Ectodermal cell (in vitro differentiated cells): ENCODE results near the gene OR14I1.

ENCODE experiments used
- H3K27ac ChIP-seq: 2 replicates; pipeline ENCODE4 v1.7.0; 2013; ENCODE audit warnings: mild to moderate bottlenecking, low read depth, low read length; ENCODE audit not compliant: insufficient read depth, poor library complexity, severe bottlenecking
- H3K27me3 ChIP-seq: 2 replicates; pipeline ENCODE4 v1.7.0; 2013; ENCODE audit warnings: mild to moderate bottlenecking, low read length; ENCODE audit not compliant: insufficient read depth, control insufficient read depth, poor library complexity, severe bottlenecking
- H3K36me3 ChIP-seq: one replicate; pipeline ENCODE4 v1.7.0; 2013; ENCODE audit warnings: low read length; ENCODE audit not compliant: control insufficient read depth, insufficient read depth
- H3K4me1 ChIP-seq: one replicate; pipeline ENCODE4 v1.7.0; 2013; ENCODE audit warnings: low read length; ENCODE audit not compliant: control insufficient read depth, insufficient read depth
- H3K4me3 ChIP-seq: 2 replicates; pipeline ENCODE4 v1.7.0; 2013; ENCODE audit warnings: low read depth, low read length, control low read depth; ENCODE audit not compliant: insufficient read depth
- H3K9me3 ChIP-seq: 2 replicates; pipeline ENCODE4 v1.7.0; 2013; ENCODE audit warnings: mild to moderate bottlenecking, low read length, moderate library complexity; ENCODE audit not compliant: control insufficient read depth
- WGBS, 2 experiments: methylation state at CpG; one replicate each; pipeline ENCODE4 v1.1.7; 2013; ENCODE audit warnings: missing lambda C conversion rate in 2 of 2; 5-methylcytosine and 5-hydroxymethylcytosine counted together

OR14I1 gene

GRCh38 chr1:248730507-248731335 lies 28.2 kb upstream of the OR14I1 start:
- no peak overlapping the region for H3K27ac ChIP-seq
- no peaks in the 10 kb centered on the region for H3K36me3 ChIP-seq
- 66 to 68% methylated on average over 13 of the region's 13 CpGs for WGBS, 2 experiments
- no peaks in the 10 kb centered on the region for H3K27me3 ChIP-seq
- H3K9me3 ChIP-seq: peaks cover 8% of the 10 kb centered on the region
- H3K4me1 ChIP-seq: no peaks in the 10 kb centered on the region
- H3K4me3 ChIP-seq: no peak overlapping the region

- WGBS, 2 experiments: 50 to 90% methylated on average over 1 of the region's 3 CpGs
- Histone ChIP-seq H3K36me3 (no peaks in the 10 kb centered on the region), H3K4me3 (no peak overlapping the region), H3K4me1 (no peaks in the 10 kb centered on the region), H3K9me3 (peaks cover 3% of the 10 kb centered on the region), H3K27me3 (no peaks in the 10 kb centered on the region), H3K27ac (no peak overlapping the region)
These were observed 11.7 kb upstream of the OR14I1 start for GRCh38 chr1:248714248-248714647.

- H3K9me3 ChIP-seq: peaks cover 3% of the 10 kb centered on the region
- no peak overlapping the region for H3K4me3 ChIP-seq
- no peak overlapping the region for H3K27ac ChIP-seq
- H3K36me3 ChIP-seq: no peaks in the 10 kb centered on the region
- WGBS, 2 experiments: 75 to 77% methylated on average over 4 of the region's 4 CpGs
- H3K4me1 ChIP-seq: no peaks in the 10 kb centered on the region
- H3K27me3 ChIP-seq: no peaks in the 10 kb centered on the region
These were observed 7.8 kb upstream of the OR14I1 start for GRCh38 chr1:248710305-248710900.

DNA sequence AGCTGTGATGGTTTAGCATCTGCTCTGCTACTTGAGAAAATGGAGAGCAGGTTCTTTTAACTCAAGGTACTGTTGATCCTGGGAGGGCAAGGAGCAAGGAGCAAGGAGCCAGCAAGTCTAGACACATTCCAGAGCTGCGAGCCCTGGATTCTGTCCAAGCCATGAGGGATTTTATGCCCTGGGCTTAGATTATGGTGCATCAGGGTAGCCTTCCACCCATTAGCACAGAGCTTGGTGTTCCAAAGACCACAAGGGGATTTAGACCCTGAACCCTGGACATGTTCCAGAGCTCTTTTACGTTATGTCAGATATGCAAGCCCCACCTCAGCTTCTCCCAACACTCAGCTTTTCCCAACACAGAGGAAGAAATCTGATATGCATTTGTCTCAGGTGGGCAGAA lies 2.0 kb upstream of the OR14I1 start:
- 69 to 74% methylated on average over 2 of the region's 2 CpGs for WGBS, 2 experiments
- Histone ChIP-seq H3K27me3 (no peaks in the 10 kb centered on the region), H3K36me3 (no peaks in the 10 kb centered on the region), H3K4me1 (no peaks in the 10 kb centered on the region), H3K27ac (no peak overlapping the region), H3K4me3 (no peak overlapping the region), H3K9me3 (peaks cover 10% of the 10 kb centered on the region)

DNA sequence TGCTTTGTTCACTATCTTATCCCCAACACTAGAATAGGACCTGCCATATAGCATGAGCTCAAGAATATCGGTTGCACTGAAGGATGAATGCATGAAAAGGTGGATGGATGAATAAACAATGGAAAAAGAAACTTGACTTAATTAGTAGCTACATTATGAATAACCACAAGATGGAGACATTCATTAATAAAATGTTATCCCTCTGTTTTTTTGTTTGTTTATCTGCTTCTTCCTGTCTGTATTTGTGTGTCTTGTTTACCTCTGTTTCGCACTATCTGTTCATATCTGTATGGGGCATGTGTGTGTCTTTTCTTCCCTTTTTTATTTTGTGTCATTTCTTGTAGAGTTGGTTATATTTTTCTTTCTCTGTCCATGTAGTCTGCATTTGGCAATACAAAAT lies 1.1 kb upstream of the OR14I1 start:
- Histone ChIP-seq H3K36me3 (no peaks in the 10 kb centered on the region), H3K27ac (no peak overlapping the region), H3K9me3 (peaks cover 9% of the 10 kb centered on the region), H3K4me1 (no peaks in the 10 kb centered on the region), H3K27me3 (no peaks in the 10 kb centered on the region), H3K4me3 (no peak overlapping the region)
- WGBS, 2 experiments: 82 to 89% methylated on average over 1 of the region's 2 CpGs

DNA sequence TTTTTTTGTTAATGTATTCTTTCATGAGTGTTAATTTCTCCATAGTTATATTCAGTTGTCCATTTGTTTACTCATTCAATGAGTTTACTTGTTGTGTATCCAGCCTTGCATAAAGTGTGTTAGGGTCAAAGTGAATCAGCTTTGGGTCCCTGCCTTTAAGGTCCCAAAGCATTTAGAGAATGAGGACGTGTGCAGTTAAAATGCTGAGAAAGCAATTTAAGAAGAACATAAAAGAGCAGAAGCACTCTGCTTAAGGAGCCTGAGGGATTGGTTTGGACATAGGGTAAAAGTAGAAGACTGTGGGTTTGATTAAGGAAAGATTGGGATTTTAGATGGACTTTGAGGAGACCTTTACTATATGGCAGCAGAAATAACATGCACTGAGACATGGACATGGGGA lies 3.5 kb downstream of the OR14I1 start:
- Histone ChIP-seq H3K27me3 (no peaks in the 10 kb centered on the region), H3K4me1 (no peaks in the 10 kb centered on the region), H3K4me3 (no peak overlapping the region), H3K9me3 (peaks cover 19% of the 10 kb centered on the region), H3K27ac (no peak overlapping the region), H3K36me3 (no peaks in the 10 kb centered on the region)
- WGBS, 2 experiments: 40 to 42% methylated on average over 1 of the region's 1 CpG

- Histone ChIP-seq H3K9me3 (peaks cover 14% of the 10 kb centered on the region), H3K27me3 (no peaks in the 10 kb centered on the region), H3K27ac (no peak overlapping the region), H3K4me3 (no peak overlapping the region), H3K36me3 (no peaks in the 10 kb centered on the region), H3K4me1 (no peaks in the 10 kb centered on the region)
- WGBS, 2 experiments: 80 to 82% methylated on average over 5 to 6 of the region's 6 CpGs
These were observed 4.7 kb downstream of the OR14I1 start for GRCh38 chr1:248697907-248698306.

DNA sequence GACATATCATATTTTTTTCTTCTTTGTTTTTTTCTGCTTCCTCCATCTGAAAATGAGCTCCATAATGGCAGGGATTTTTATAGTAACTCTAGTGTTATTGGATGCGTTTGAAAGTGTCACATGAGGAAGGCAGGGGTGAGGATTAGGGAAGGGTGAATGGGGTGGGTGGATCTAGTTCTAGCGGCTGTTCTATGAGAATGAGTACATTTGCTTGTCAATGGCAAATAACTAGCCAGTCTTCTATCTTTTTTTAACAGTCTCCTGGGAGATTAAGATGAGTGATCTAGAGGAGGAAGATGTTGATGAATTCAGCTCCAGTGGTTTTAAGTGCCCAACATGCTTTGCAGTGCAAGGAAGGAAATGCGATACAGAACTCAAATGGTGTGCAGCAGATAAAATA lies 5.8 kb downstream of the OR14I1 start:
- Histone ChIP-seq H3K4me1 (no peaks in the 10 kb centered on the region), H3K9me3 (peaks cover 14% of the 10 kb centered on the region), H3K27me3 (no peaks in the 10 kb centered on the region), H3K27ac (no peak overlapping the region), H3K4me3 (no peak overlapping the region), H3K36me3 (no peaks in the 10 kb centered on the region)
- WGBS, 2 experiments: 70 to 74% methylated on average over 3 of the region's 3 CpGs

DNA sequence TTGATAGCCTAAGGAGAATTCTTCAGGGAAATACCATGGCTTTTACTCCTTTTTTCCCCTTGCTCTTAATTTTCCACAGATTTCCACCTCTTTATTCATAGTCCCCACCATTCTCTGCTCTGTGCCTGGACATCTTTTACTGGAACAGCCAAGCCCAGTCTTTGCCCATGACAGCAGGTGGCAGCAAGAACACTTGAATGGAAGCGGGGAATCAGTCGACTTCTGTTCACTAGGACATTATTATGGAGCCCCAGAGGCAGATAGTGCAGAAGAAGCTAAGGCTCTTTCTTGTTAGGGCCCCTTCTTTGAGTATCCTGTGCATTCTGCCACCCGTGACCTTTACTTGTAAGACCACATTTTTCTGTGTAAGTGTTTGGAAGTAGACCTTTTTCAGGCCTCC lies 6.3 kb downstream of the OR14I1 start:
- Histone ChIP-seq H3K36me3 (no peaks in the 10 kb centered on the region), H3K4me3 (no peak overlapping the region), H3K27me3 (no peaks in the 10 kb centered on the region), H3K27ac (no peak overlapping the region), H3K4me1 (no peaks in the 10 kb centered on the region), H3K9me3 (peaks cover 14% of the 10 kb centered on the region)
- WGBS, 2 experiments: 68% methylated on average over 3 of the region's 3 CpGs

- no peaks in the 10 kb centered on the region for H3K36me3 ChIP-seq
- H3K9me3 ChIP-seq: peaks cover 14% of the 10 kb centered on the region
- 82 to 85% methylated on average over 12 to 13 of the region's 13 CpGs for WGBS, 2 experiments
- H3K4me3 ChIP-seq: no peak overlapping the region
- H3K27ac ChIP-seq: no peak overlapping the region
- H3K27me3 ChIP-seq: no peaks in the 10 kb centered on the region
- no peaks in the 10 kb centered on the region for H3K4me1 ChIP-seq
These were observed 7.0 kb downstream of the OR14I1 start for GRCh38 chr1:248695451-248696132.
